ENCODE data around the gene CAPN8.
"Not testable (repeated sequence)": the region's sequence is repeated elsewhere in the genome, so short reads cannot be mapped to it uniquely, and the experiment has no call there.

CAPN8 gene

DNA sequence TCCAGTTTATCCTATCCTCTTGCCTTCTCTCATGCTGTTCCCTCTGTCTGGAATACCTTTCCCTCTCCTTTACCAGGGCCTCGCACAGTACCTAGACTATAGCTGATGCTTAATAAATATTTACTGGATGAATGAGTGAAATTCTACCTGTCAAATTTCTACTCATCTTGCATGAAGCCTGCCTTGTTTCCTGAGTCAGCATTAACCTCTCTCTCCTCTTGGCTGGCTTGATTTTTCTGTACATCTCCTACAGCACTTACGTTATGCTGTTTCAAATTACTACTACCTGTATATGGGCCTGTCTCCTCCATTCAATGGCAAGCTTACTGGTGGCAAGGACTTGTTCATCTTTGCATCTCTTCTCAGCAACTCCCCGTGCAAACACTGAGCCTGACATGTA is 130.8 kb downstream of the CAPN8 start:
- in situ Hi-C loops (cut with MboI; ENCODE audit: low sequenced_read_pairs): no loop called here

DNA sequence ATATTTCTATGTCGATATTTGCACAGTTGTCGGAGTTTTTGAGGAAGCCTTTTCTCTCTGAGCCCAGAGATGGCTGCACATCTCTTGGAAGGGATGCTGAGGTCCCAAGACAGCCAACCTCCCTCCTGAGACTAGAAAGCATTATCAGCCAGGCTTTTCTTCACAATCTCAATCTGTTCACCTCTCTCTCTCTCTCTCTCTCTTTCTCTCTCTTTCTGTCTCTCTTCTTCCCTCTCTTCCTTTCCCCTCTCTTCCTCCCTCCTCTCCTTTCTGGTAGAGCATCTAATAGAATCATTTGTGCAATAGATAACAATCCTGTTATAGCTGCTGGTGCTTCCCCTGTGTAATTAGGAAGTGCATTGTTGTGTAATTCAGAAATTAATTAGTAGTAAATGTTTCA is 131.8 kb downstream of the CAPN8 start:
- in situ Hi-C loops (cut with MboI; ENCODE audit: low sequenced_read_pairs): no loop called here

DNA sequence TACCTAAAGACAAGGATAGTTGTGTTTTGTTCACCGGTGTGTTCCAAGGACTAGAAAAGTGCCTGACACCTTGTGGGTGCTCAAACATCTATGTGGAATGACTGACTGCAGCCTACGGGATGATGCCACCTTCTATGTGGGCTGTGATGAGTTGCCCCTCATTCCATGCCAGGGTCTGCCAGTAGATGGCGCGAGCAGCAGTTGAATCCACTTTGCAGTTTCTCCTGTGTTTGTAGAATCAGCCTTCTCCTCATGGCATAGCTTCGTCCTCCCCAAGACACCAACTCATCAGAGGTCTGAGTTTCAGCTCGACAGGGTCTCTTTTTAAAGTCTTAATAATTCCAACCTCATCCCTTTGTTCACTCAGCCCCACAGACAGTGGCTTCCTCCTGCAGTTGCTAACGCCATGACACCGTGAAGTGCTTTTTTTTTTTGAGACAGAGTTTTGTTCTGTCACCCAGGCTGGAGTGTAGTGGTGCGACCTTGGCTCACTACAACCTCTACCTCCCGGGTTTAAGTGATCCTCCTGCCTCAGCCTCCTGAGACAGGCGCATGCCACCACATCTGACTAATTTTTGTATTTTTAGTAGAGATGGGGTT is 133.7 kb downstream of the CAPN8 start:
- in situ Hi-C loops (cut with MboI; ENCODE audit: low sequenced_read_pairs): no loop called here

DNA sequence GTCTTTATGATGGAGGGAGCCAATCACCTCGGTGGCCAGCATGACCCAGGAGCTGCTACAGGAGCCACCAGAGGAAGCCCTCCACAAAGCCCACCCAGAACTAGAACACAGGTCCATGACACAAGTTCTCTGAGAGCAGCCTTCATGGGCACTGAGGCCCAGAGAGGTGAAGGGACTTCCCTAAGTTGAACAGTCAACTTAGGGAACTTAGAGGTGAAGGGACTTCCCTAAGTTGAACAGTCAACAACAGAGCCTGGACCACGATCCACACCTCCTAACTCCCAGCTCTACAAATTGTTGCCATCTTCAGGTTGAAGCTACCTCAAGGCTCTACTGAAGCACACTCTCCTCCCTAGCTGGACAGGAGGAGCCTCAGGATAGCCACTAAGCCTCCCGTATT is 139.5 kb downstream of the CAPN8 start:
- in situ Hi-C loops (cut with MboI; ENCODE audit: low sequenced_read_pairs): no loop called here

DNA sequence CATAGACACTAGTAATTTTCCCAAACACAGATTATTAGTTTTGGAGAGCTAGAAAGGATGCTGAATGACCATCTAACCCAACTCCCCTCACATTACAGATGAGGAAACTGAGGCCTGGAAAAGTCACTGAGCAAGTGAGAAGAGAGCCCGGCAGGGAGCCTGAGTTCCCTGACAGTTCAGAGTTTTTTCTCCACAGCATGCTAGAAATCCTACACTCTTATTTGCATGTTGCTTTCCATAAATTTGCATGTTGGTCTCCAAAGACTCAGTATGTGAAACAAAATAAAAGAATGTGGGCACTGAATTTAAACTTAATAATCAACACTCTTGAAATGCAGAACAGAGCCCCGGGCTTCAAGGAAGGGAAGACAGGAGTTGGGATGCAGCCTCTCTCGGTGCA is 140.0 kb downstream of the CAPN8 start:
- in situ Hi-C loops (cut with MboI; ENCODE audit: low sequenced_read_pairs): no loop called here

DNA sequence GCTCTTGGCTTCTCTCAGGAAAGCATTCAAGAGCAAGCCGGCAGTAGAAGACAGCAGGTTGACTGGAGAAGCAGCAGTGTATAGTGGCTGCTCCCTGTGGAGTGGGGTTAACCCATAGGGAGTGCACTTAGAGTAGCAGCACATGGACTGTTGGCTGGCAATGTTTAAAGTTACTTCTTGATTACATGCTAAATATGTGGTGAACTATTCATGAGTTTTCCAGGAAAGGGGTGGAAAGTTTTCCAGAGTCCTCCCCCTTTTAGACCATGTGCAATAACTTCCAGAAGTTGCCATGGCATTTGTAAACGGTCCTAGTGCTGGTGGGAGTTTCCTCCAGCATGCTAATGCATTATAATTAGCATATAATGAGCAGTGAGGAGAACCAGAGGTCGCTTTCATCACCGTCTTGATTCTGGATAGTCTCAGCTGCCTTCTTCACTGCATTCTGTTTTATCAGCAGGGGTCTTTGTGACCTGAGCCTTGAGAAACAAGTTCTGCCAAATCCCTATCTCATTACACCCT is 140.5 kb downstream of the CAPN8 start:
- in situ Hi-C loops (cut with MboI; ENCODE audit: low sequenced_read_pairs): no loop called here

DNA sequence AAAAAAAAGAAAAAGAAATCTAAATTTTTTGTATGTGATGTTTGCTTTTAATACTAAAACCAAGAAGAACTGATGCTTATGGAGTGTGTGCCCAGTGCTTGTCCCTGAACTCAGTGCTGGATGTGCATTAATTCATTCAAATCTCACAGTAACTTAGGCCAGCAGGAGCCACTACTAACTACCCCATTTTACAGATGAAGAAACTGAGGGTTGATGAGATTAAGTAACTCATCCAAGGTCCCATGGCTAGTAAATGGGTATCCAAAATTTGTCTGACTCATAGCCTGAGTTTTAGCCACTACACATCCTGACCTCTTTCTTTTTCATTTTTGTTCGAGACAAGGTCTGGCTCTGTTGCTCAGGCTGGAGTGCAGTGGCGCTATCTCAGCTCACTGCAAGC is 144.4 kb downstream of the CAPN8 start:
- in situ Hi-C loops (cut with MboI; ENCODE audit: low sequenced_read_pairs): no loop called here

DNA sequence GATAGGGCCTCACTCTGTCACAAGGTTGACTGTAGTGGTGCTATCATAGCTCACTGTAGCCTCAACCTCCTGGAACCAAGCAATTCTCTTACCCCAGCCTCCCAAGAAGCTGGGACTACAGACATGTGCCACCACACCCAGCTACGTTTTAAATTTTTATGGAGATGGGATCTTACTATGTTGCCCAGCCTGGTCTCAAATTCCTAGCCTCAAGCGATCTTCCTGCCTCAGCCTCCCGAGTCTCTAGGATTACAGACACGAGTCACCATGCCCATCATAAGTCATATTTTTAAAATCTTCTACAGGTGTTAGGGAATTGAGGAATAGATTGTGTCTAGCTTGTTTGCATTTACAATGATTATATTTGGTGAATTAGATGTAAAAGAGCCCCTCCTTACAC is 145.3 kb downstream of the CAPN8 start:
- in situ Hi-C loops (cut with MboI; ENCODE audit: low sequenced_read_pairs): no loop called here

DNA sequence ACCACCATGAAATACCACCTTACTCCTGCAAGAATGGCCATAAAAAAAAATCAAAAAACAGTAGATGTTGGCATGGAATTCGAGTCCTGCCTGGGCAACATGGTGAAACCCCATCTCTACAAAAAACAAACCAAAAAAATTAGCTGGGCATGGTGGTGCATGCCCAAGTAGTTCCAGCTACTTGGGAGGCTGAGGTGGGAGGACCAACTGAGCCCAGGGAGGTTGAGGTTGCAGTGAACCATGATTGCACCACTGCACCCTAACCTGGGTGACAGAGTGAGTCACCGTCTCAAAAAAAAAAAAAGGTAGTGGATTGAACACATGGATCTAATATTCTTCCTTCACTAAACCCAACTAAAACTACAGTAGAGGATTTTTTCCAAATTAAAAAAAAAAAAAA is 146.4 kb downstream of the CAPN8 start:
- in situ Hi-C loops (cut with MboI; ENCODE audit: low sequenced_read_pairs): no loop called here

DNA sequence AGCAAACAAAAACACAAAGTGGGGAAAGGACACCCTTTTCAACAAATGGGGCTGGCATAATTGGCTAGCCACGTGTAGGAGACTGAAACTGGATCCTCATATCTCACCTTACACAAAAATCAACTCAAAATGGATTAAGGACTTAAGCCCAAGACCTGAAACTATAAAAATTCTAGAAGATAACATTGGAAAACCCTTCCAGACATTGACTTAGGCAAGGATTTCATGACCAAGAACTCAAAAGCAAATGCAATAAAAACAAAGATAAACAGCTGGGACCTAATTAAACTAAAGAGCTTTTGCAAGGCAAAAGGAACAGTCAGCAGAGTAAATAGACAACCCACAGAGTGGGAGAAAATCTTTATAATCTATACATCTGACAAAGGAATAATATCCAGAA is 146.9 kb downstream of the CAPN8 start:
- in situ Hi-C loops (cut with MboI; ENCODE audit: low sequenced_read_pairs): not testable (repeated sequence)

DNA sequence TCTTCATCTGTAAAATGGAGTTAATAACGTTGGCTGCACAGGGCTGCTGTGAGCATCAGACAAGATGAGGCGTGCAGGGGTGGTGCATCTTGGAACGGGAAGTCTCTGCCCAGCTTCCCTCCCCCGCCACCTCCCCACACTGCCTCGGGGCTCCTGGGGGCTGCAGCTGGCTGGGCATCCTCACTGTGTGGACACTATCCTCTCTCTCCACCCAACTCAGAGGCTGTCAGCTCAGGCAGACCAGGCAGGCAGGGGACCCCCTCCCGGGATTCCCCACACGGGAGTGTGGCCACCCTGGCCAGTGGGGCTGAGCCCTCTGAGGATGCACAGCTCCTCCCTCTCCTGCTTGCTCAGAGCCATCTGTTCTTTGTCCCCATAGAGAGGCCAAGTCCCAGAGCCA is 149.6 kb downstream of the CAPN8 start:
- in situ Hi-C loops (cut with MboI; ENCODE audit: low sequenced_read_pairs): no loop called here

DNA sequence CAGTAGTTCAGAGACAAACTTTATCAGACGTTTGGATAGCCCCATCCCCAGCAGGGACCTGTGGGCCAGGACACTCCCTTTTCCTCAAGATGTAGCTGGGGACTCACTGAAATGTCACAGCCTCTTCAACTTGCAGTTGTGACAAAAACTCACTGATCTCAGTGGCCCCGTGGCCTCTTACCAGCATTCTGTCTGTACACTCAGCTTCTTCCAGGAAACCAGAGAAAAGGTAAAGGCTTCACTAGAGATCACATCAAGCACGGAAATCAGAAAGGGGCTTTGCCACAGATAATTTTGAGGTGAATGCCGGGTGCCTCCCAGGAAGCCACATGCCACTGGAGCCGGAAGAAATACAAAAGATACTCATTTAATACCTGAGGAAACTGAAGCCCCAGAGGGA is 150.1 kb downstream of the CAPN8 start:
- in situ Hi-C loops (cut with MboI; ENCODE audit: low sequenced_read_pairs): no loop called here

DNA sequence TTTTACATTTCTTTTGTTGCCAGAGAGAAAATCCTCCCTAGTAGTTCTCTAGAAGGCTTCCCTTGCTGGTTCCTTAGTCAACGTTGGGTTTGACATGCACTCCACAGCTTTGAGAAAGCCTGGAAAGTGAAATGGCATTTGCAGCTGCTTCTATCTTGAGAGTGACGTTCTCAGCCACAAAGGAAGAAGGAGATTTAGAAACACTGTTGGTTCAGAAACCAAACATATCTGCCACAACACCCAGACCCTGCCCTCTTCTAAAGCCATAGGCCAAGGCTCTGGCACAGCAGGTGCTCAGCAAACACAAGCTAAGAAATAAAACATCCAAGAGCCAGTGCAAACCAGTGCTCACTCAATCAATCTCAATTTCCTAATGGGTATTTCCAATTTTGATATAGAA is 150.9 kb downstream of the CAPN8 start:
- in situ Hi-C loops (cut with MboI; ENCODE audit: low sequenced_read_pairs): no loop called here

DNA sequence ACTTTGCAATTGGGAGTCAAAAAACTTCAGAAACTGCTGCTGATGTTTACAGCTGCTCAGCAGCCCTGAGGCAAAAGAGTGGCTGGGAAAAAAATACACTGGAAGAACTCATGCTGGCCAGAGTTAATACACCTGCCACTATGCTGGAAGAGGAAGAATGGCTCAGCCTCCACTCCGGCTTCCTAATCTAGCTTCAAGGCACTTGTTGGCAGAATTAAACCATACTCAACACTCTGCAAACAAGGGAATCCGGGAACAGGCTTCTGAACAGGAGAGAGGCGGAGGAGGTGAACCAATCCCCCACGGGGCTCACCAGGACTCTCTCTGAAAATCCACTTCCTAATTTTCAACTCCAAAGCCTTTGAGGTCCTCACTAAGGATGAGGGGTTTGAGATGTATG is 152.2 kb downstream of the CAPN8 start:
- in situ Hi-C loops (cut with MboI; ENCODE audit: low sequenced_read_pairs): no loop called here

DNA sequence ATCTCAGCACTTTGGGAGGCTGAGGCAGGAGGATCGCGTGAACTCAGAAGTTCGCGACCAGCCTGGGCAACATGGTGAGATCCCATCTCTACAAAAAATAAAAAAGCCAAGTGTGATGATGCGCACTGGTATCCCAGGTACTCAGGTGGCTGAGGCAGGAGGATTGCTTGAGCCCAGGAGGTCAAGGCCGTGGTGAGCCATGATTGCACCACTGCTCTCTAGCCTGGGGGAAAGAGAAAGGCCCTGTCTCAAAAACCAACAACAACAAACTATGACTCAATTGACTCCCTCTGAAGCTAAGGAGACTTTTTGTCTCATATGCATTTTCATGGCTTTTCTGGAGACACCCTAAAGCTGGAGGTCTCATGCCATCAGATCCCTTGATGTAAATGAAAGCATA is 153.4 kb downstream of the CAPN8 start:
- in situ Hi-C loops (cut with MboI; ENCODE audit: low sequenced_read_pairs): no loop called here

DNA sequence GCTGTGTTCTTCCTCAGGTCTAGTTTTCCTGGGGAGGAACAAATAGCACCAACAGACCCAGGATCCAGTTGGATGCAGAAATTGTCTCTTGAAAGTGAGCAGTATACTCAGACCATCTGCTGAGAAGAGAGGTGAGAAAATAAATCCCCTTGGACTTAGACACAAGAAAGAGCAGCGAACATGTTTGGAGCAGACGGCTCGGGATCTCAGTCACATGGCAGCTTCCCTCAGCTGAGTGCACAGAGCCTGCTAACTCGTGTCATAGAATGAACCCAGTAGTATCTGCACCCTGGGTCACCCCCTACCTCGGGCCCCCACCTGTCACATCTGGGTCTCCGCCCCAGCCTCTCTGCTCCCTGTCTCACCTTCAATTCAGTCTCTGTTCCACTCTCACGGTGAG is 156.7 kb downstream of the CAPN8 start:
- in situ Hi-C loops (cut with MboI; ENCODE audit: low sequenced_read_pairs): no loop called here

DNA sequence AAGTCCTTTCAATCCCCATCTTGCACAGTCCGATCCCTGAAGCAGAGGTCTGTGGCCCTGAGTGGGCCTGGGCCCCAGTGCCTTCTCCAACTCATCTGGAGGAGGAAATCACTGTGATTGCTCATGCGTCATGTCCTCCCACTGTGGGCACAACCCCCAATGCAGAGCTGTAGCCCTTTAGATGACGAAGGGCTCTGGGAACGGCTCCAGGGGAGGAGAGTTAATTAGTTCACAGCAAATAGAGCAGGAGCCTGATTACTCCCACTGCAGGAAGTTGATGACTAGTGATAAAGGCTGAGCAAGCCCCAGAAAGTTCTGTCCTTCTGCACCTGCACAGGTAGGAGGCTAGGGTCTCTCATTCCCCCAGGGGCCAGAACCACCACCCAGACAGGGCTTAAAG is 160.8 kb downstream of the CAPN8 start:
- in situ Hi-C loops (cut with MboI; ENCODE audit: low sequenced_read_pairs): no loop called here

DNA sequence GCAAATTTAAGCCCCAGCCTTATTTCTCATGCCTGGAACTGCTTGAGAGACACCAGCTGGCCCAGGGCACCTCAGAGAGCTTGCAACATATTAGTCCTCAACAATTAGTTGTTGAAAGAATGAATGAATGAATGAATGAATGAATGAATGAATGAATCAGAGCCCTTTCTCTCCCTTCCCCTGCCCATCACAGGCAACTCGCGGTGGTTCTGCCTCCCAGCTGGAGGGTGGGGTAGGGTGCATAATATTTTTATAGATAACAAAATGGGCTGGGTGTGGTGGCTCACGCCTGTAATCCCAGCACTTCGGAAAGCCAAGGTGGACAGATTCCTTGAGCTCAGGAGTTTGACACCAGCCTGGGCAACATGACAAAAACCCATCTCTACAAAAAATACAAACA is 162.2 kb downstream of the CAPN8 start:
- in situ Hi-C loops (cut with MboI; ENCODE audit: low sequenced_read_pairs): no loop called here

DNA sequence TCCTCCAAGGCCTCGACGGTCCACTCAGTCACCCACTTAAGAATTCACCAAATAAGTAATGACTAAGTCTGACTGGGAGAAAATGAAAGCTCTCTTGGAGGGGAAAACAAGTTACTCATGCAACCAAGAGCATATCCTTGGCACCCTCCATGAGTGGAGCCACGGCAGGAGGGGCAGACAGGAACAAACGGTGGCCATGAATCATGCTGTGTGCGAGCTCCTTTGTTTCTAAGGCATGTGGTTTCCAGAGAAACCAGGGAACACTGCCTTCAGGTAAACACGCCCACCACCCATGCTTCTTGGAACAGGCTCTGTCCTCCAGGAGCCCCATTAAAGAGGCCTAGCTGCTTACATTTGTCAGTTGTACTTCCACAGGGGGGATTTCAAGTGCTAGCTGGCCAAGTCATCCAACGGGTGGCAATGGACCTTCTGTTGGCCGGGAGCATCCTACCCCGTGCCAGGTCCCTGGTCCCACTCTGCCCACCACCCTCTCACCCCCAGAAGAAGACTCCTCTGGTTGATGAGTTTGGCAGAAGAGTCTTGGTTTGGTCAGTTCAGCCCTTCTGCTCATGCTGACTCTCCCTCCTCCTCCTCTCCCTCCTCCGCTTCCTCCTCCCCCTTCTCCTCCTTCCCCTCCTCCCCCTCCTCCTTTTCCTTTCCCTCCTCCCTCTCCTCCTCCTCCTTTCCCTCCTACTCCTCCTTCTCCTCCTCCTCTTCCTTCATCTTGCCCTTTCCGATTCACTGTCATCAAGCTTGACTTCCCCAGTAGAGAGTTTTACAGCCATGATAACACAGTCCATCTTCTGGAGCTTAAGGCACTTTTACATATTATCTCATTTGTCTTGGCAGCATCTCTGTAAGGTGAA is 164.7 kb downstream of the CAPN8 start:
- in situ Hi-C loops (cut with MboI; ENCODE audit: low sequenced_read_pairs): no loop called here

DNA sequence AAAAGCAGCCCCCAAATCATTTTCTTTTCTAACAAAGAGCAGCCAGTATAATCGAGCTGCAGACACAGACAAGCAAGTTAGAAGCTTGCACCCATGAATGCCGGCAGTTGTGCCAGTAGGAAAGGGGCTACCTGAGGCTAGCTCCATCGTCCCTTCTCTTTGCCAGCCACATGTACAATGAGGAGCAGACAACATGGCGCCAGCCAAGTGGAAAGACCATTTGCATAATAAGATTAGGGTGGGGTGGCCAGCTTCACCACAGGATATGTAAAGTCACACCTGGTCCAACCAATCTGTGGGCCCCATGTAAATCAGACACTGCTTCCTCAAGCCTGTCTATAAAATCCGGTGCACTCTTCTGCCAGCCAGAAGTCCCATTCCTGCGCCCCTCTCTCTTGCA is 168.6 kb downstream of the CAPN8 start:
- in situ Hi-C loops (cut with MboI; ENCODE audit: low sequenced_read_pairs): no loop called here

DNA sequence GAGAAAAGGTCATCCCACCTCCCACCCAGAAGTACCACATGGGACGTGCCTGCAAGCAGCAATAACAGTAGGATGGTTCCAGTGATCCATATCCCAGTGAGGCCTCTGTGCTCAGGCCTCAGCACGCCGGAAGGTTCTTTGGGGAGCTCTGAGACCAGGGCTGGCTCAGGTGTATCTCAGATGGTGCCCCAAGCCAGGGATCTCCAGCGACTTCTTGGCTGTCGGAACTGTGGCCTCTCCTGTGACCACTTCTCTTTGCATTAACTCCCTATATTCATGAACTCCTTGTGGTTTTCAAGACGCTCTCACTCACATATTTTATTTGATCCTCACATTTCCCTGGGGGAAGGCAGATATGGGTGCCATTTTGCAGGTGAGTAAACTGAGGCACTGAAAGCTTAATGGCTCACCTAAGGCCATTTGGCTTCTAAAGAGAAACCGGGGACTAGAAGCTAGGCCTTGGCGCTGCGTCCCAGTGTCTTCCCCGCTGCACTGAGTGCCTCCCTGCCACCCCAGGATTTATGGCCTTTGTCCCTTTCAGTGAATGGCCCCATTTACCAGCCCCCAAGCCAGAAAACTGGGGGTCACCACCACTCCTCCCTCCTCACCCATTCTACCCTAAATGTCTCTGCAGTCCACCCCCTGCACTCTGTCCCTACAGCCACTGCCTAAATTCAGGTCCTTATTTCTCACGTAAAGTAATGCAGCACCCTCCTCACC is 170.4 kb downstream of the CAPN8 start:
- in situ Hi-C loops (cut with MboI; ENCODE audit: low sequenced_read_pairs): no loop called here

DNA sequence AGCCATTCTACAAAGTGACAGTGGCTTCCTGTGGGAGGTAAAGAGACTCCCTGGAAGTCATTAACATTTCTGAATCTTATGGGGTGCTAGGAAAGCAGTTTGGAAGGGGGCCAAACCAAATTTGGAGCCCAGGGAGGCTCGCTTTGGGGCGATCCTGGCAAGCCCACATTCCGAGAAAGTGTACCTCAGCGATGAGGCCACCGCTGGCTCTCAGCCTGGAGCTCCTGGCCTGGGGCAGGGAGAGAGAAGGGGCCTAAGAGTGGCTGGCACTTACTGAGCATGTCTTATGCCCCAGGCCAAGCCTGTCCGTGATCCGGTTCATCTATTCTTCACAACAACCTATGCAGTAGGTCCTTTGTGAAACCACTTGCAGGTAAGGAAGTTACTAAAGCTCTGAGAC is 173.5 kb downstream of the CAPN8 start:
- in situ Hi-C loops (cut with MboI; ENCODE audit: low sequenced_read_pairs): no loop called here
